ENCODE data around the gene RNF187. TPM values are rescaled to one million over a fixed set of nuclear protein-coding genes. Genes with fewer than 3 reads are reported as not detected.

Gene RNF187
- polyA plus RNA-seq, 1 experiment: 106 TPM

DNA sequence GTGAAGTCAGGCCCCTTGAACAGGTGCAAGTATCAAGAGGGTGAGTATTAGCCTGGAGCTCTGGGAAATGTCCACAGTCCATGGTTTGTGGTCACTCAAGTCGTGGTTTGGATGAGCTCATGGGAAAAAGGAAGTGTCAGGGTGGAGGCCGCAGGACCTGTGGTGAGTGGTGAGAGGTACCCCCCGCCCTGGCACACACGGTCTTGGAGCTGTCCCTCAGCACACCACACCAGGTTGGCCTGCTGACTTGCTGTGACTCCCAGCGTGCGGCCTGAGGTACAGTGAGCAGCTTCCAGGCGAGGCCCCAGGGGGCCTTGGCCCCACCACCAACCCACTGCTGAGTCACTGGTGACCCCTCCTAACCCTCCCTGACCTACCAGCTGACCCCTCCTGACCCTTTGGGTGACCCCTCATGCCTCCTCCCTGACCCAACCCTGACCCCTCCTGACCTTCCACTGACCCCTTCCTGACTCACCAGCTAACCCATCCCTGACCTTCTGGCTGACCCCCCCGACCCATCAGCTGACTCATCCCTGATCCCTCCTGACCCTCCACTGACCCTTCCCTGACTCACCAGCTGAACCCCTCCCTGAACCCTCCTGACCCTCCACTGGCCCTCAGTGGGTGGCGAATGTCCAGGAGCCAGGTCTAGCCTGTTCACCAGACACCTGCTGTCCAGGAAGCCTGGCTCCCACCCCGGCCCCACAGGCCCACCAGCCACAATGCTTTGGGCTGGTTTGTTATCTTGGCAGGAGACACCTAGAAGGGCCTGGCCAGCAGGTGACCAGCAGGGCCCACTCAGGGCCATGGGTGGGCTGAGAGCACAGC lies 34.8 kb upstream of the RNF187 start:
- no peak for DNase-seq (ENCODE audit: low read depth)
- H3K4me3 ChIP-seq (ENCODE audit: low read depth, low read length): no peak overlapping the region
- no peaks in the 10 kb centered on the region for H3K36me3 ChIP-seq (ENCODE audit: control insufficient read depth, insufficient read depth, low read length)
- TF ChIP-seq, protein P1, sequence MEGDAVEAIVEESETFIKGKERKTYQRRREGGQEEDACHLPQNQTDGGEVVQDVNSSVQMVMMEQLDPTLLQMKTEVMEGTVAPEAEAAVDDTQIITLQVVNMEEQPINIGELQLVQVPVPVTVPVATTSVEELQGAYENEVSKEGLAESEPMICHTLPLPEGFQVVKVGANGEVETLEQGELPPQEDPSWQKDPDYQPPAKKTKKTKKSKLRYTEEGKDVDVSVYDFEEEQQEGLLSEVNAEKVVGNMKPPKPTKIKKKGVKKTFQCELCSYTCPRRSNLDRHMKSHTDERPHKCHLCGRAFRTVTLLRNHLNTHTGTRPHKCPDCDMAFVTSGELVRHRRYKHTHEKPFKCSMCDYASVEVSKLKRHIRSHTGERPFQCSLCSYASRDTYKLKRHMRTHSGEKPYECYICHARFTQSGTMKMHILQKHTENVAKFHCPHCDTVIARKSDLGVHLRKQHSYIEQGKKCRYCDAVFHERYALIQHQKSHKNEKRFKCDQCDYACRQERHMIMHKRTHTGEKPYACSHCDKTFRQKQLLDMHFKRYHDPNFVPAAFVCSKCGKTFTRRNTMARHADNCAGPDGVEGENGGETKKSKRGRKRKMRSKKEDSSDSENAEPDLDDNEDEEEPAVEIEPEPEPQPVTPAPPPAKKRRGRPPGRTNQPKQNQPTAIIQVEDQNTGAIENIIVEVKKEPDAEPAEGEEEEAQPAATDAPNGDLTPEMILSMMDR (IDR thresholded peaks at IDR 0.05; ENCODE audit: insufficient read depth, low read depth, low read length): no peak
- ChIA-PET CTCF (no interaction called here), POLR2A (no interaction called here)
- no peaks in the 10 kb centered on the region for H3K27me3 ChIP-seq (ENCODE audit: control insufficient read depth, insufficient read depth, low read length)

DNA sequence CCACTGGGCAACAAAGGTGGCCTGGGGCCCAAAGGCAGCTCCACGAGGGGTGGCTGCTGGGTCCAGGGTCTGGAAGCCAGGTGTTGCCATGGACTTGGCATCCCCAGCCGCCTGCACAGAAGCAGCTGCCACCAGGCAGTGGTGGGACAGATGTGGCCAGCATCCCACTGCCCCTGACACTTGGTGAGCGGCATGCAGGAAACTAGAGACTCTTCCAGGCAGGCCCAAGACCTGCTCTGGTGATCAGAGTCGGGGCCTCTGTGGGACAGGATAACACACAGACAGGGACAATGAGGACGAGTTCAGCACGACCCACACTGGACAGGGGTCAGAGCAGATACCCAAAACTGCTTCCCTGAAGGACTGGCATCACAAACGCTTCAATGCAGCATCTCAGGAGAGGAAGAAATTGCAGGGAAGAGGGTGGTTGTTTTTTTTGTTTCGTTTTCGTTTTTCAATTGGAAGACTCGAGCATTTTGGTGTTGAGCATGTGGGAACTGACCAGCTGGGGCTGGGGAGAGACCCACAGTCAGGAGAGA lies 34.1 kb upstream of the RNF187 start:
- no peak overlapping the region for H3K4me3 ChIP-seq (ENCODE audit: low read depth, low read length)
- no peaks in the 10 kb centered on the region for H3K27me3 ChIP-seq (ENCODE audit: control insufficient read depth, insufficient read depth, low read length)
- no peak for DNase-seq (ENCODE audit: low read depth)
- H3K36me3 ChIP-seq (ENCODE audit: control insufficient read depth, insufficient read depth, low read length): no peaks in the 10 kb centered on the region
- POLR2A ChIA-PET: no interaction called here
- CTCF ChIA-PET: no interaction called here
- TF ChIP-seq, protein P1 (IDR thresholded peaks at IDR 0.05; ENCODE audit: insufficient read depth, low read depth, low read length): no peak

DNA sequence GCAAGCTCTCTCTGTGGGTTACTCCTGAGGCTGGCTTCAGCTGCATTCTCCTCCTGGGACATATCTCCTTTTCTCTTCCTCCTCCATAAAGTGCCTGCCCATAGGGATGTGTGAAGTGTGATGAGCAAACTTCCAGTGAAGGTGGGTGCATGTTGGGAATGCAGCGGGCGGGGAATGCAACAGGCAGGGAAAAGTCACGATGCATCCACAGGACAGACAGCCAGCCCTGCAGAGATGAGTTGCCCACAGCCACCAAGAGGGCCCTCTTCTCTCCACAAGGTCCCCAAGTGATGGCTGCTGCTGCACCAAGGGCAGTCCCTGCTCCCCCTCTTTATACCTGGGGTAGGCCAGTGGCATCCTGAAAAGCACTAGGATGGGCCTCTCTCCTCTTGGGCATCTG lies 33.6 kb upstream of the RNF187 start:
- POLR2A ChIA-PET: no interaction called here

GRCh38 chr1:228454238-228454637 lies 32.9 kb upstream of the RNF187 start:
- TF ChIP-seq, protein P1 (IDR thresholded peaks at IDR 0.05; ENCODE audit: insufficient read depth, low read depth, low read length): no peak
- no peak for DNase-seq (ENCODE audit: low read depth)
- ChIA-PET POLR2A (no interaction called here), CTCF (no interaction called here)
- Histone ChIP-seq H3K4me3 (ENCODE audit: low read depth, low read length) (no peak overlapping the region), H3K36me3 (ENCODE audit: control insufficient read depth, insufficient read depth, low read length) (no peaks in the 10 kb centered on the region), H3K27me3 (ENCODE audit: control insufficient read depth, insufficient read depth, low read length) (no peaks in the 10 kb centered on the region)

More for the DNA sequence above, 33.6 kb upstream of the RNF187 start:
- CTCF ChIA-PET: no interaction called here
- no peaks in the 10 kb centered on the region for H3K27me3 ChIP-seq (ENCODE audit: control insufficient read depth, insufficient read depth, low read length)
- DNase-seq (ENCODE audit: low read depth): no peak
- TF ChIP-seq, protein P1 (IDR thresholded peaks at IDR 0.05; ENCODE audit: insufficient read depth, low read depth, low read length): no peak
- no peaks in the 10 kb centered on the region for H3K36me3 ChIP-seq (ENCODE audit: control insufficient read depth, insufficient read depth, low read length)
- no peak overlapping the region for H3K4me3 ChIP-seq (ENCODE audit: low read depth, low read length)

DNA sequence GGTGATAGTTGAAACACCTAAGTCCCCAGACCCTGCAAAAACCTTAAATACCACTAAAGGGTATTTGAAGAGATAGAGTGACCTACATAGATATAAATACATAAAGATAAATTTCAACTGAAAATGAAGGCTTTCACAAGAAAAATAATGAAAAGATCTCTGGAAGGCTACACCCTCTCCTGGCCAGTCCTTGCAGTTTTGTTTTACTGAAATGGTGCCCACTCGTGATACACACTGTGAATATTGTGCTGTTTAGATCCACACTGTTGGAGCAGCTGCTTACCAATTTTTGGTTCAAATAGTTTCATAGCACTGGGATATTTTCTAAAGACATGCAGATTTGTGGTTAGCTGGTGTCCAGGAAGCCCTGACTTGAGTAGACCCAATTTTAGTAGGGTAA lies 31.5 kb upstream of the RNF187 start:
- TF ChIP-seq, protein P1 (IDR thresholded peaks at IDR 0.05; ENCODE audit: insufficient read depth, low read depth, low read length): peak; percentile 29; the same call in 1 of the 2 replicates
- DNase-seq (ENCODE audit: low read depth): no peak
- Histone ChIP-seq H3K36me3 (ENCODE audit: control insufficient read depth, insufficient read depth, low read length) (no peaks in the 10 kb centered on the region), H3K27me3 (ENCODE audit: control insufficient read depth, insufficient read depth, low read length) (no peaks in the 10 kb centered on the region), H3K4me3 (ENCODE audit: low read depth, low read length) (no peak overlapping the region)
- CTCF ChIA-PET: interaction anchor here (1.5 to 1.7 kb wide), 3 partner anchors 25 to 115 kb away, joined by 4 to 7 read pairs (median 4); no protein-coding TSS in a partner anchor
- POLR2A ChIA-PET: no interaction called here

Measured in BJ (cell line).